Choroid plexus epithelial cell (primary cell): ENCODE measurements around the gene SLC35G3.
"Not testable (repeated sequence)": the region's sequence is repeated elsewhere in the genome, so short reads cannot be mapped to it uniquely, and the experiment has no call there.

Source experiments
- DNase-seq: peaks from one replicate; pipeline ENCODE4 v3.0.0-alpha.2; 2010; ENCODE audit warnings: low read depth
- H3K4me3 ChIP-seq: 2 replicates; pipeline ENCODE4 v1.5.1; 2011; ENCODE audit warnings: low read depth, mild to moderate bottlenecking, control low read depth, low read length, moderate library complexity
- TF ChIP-seq, protein P1 (sequence below): conservative IDR thresholded peaks from 2 replicates; pipeline ENCODE4 v1.5.1; 2011; ENCODE audit warnings: low read depth, mild to moderate bottlenecking, control low read depth, inconsistent platforms, low read length, moderate library complexity

Gene SLC35G3

DNA sequence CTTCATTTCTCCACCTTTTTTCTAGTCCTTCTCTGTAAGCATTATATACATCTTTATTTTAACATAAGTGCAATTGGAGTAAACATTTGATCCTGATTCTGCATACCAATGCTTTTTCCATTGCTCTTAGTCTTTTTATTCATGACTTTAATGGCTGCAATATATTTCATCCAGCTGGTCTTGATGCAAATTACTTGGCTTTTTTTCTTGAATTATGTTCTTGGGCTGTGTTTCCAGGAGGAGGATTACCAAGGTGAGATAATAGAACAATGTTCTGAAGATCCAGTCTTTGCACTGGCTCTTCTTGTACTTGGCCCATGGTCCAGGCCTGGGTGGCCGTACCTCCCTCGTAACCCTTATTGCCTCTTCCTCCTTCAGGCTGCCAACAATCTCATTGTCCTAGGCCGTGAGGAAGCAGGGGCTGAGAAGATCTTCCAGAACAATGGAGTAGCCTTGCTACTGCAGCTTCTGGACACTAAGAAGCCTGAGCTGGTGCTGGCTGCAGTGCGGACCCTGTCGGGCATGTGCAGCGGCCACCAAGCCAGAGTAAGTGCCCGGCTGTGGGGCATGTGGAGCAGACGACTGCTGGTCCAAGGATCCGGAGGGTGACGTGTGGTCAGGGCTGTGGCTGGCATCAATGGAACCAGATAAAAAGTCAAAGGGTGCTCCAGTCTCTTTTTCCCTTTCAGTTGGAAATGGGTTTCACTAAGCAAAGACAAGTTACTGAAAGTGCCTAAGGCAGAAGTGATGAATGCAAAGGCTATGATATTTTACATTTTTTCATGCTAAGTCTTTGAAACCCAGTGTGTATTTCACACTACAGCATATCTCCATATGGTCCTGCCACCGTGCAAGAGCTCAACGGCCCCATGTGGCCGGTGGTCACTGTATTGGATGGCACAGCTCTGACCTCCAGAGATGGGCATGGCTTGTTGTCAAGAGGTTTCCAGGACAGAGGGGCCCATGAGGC, 39.7 kb downstream of the SLC35G3 start:
- TF ChIP-seq, protein P1, sequence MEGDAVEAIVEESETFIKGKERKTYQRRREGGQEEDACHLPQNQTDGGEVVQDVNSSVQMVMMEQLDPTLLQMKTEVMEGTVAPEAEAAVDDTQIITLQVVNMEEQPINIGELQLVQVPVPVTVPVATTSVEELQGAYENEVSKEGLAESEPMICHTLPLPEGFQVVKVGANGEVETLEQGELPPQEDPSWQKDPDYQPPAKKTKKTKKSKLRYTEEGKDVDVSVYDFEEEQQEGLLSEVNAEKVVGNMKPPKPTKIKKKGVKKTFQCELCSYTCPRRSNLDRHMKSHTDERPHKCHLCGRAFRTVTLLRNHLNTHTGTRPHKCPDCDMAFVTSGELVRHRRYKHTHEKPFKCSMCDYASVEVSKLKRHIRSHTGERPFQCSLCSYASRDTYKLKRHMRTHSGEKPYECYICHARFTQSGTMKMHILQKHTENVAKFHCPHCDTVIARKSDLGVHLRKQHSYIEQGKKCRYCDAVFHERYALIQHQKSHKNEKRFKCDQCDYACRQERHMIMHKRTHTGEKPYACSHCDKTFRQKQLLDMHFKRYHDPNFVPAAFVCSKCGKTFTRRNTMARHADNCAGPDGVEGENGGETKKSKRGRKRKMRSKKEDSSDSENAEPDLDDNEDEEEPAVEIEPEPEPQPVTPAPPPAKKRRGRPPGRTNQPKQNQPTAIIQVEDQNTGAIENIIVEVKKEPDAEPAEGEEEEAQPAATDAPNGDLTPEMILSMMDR = no peak
- H3K4me3 ChIP-seq = no peak overlapping the region
- no peak for DNase-seq

DNA sequence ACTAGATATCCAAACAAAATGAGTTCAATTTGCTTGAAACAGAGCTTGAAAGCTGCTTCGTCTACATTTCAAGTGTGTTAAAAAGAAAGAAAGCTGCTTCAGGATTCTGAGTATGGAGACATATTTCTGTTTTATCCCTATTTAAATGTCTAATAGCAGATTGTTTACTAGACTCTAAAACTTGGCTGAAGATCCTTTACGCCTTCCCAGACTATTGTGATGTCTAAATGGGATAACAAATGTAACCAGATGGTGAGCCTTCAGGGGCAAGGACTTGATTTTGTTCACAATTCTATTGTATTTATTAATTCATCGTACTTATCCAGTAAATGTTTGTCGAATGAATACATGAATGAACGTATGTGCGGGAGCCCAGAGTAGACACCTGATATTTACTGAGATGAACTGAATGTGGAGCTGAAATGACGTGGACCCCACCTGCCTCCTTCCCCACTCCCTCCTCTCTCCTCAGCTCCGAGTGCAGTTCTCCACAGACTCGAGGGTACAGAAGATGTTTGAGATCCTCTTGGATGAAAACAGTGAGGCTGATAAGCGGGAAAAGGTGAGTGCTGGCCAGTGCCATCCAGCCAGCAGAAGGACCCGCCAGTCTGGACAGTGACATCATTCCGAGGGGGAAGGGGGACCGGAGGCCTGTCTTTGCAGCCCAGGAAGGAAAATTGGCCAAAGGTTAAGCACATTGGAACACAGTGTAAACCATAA, 41.6 kb downstream of the SLC35G3 start:
- no peak overlapping the region for H3K4me3 ChIP-seq

DNA sequence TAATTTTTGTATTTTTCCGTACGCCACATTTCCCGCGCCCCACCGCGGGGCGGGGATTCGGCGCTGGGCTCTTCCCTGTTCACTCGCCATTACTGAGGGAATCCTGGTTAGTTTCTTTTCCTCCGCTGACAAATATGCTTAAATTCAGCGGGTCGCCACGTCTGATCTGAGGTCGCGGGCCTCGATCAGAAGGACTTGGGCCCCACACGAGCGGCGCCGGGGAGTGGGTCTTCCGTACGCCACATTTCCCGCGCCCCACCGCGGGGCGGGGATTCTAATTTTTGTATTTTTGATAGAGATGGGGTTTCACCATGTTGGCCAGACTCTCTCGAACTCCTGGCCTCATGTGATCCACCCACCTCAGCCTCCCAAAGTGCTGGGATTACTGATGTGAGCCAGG, 43.1 kb downstream of the SLC35G3 start:
- DNase-seq, H3K4me3 ChIP-seq: not testable (repeated sequence)

More for the DNA sequence above, 41.6 kb downstream of the SLC35G3 start:
- TF ChIP-seq, protein P1 = no peak
- DNase-seq = no peak

DNA sequence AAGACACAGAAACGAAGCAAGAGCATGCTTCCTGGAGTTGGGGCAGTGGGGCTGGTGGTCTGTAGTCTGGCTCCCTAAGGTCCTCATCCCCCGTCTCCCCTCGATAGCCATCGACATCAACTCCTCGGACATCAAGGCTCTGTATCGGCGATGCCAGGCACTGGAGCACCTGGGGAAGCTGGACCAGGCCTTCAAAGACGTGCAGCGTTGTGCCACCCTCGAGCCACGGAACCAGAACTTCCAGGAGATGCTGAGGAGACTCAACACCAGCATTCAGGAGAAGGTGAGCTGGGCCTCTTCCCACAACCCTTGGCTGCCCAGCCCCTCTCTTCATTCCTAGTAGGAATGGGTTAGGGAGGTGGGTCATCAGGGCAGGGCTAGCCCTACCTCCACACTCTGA, 44.3 kb downstream of the SLC35G3 start:
- H3K4me3 ChIP-seq = no peak overlapping the region
- TF ChIP-seq, protein P1 = no peak
- no peak for DNase-seq

DNA sequence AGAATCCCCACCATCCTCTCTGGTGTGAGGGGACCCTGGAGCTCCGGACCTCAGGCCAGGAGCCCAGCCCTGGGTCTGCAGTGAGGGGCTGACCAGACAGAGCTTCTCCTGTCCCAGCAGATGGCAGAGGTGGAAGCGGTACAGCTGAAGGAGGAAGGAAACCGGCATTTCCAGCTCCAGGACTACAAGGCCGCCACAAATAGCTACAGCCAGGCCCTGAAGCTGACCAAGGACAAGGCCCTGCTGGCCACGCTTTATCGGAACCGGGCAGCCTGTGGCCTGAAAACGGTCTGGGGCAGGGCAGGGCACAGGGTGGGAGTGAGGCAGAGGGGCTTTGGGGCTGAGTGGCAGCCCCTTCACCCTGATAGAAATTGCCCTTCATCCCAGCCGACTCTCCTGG, 46.0 kb downstream of the SLC35G3 start:
- DNase-seq = no peak
- no peak overlapping the region for H3K4me3 ChIP-seq
- TF ChIP-seq, protein P1 = no peak

DNA sequence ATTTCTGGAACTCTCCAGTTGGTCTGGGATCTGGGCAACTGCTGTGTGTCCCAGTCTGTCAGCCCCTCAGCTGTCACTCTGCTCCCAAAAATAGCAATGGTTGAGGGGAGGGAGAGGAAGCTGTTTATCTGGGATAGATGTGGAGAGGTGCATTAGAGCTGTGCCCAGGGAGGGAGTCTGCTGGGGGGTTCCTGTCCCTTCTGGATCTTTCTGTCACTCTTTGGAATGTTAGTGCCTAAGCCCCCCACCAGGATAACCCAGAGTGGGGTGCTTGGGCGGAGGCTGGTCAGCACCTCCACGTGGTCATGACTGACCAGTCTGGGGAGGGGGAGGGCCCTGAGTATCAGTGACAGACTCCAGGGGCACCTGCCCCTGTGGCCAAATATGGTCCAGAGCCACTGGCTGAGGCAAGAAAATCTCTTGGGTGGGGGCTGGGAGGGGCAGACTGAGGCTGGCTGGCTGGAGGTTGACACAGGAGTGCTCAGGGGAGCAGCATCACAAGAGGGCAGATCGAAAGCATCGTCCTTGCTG, 46.8 kb downstream of the SLC35G3 start, which contains the start of gene UNC45B:
Gene UNC45B (plus strand): TSS at position 443 of the 531 bp plus-strand sequence. CDS start 447 bp downstream, outside the sequence.
- no peak within 1 kb of the TSS for H3K4me3 ChIP-seq
- TF ChIP-seq, protein P1 = no peak
- no peak for DNase-seq

DNA sequence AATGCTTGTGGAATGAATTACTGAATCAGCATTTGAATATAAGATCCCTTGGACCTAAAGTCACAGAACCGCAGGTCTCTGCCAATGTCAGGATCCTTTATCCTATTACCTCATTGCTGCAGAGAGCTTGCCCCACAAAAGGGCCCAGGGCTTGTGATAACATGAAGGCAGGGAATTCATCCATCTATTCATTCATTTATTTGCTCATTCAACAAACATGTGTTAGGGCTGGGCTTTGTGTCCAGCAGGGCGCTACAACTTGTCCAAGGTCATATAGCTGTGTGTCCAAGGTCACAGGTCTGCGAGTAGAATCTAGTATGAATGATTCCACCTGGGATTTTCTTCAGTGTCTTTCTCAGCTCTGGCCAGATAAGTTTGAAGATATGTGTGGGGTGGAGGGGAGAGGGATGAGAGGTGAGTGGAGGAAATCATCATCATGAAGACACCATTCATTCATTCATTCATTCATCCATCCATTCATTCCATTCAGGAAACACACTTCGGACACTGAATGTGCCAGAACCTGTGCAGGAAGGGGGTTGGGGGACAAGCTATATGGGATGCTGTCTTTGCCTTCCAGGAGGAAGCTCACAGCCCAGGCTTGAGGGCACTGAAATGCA, 47.9 kb downstream of the SLC35G3 start:
- DNase-seq = no peak
- H3K4me3 ChIP-seq = no peak overlapping the region
- TF ChIP-seq, protein P1 = no peak
